ENCODE measurements around the gene LLGL2. TPM values are rescaled to one million over a fixed set of nuclear protein-coding genes. Genes with fewer than 3 reads are reported as not detected.

LLGL2 gene
- total RNA-seq, 1 donor from 2014 or later, result 50.6 TPM

DNA sequence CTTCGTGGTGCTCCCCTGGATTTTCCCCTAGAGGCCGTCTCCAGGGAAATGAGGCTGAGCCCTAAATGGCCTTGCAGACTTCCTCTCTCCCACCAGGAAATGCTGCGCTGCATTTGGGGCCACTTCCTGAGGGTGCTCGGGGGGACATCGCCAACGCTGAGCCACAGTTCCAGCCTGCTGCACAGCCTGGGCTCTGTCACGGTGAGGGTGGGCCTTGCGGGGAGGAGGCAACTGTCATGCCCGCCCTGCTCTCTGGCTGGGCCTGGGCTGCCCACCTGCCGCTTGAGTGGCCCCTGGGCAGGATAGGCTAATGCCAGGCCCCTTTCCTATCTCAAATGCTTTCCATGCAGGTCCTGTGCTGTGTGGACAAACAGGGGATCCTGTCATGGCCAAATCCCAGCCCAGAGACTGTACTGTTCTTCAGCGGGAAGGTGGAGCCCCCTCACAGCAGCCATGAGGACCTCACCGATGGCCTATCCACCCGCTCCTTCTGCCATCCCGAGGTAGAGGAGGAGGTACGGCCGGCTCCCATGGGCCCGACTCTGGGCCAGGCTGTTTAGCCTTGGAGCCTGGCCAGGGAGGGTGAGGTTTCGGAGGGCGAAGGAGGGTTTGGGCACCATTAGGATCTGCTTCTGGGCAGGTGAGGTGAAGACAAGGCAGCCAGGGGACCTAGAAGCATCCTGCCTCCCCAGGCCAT lies 34.4 kb upstream of the LLGL2 start:
- no peak for DNase-seq (ENCODE audit: low read depth)
- no peak for TF ChIP-seq CTCF (IDR thresholded peaks at IDR 0.05; ENCODE audit: insufficient read depth, low read length, poor library complexity, severe bottlenecking)
- Histone ChIP-seq H3K36me3 (ENCODE audit: control insufficient read depth, insufficient read depth, low read length) (no peaks in the 10 kb centered on the region), H3K4me3 (ENCODE audit: low read depth, low read length) (no peak overlapping the region), H3K27me3 (ENCODE audit: control insufficient read depth, insufficient read depth, low read length) (no peaks in the 10 kb centered on the region)

GRCh38 chr17:75491680-75492079 lies 33.8 kb upstream of the LLGL2 start:
- TF ChIP-seq CTCF (IDR thresholded peaks at IDR 0.05; ENCODE audit: insufficient read depth, low read length, poor library complexity, severe bottlenecking), result no peak
- DNase-seq (ENCODE audit: low read depth), result no peak
- no peak overlapping the region for H3K4me3 ChIP-seq (ENCODE audit: low read depth, low read length)

DNA sequence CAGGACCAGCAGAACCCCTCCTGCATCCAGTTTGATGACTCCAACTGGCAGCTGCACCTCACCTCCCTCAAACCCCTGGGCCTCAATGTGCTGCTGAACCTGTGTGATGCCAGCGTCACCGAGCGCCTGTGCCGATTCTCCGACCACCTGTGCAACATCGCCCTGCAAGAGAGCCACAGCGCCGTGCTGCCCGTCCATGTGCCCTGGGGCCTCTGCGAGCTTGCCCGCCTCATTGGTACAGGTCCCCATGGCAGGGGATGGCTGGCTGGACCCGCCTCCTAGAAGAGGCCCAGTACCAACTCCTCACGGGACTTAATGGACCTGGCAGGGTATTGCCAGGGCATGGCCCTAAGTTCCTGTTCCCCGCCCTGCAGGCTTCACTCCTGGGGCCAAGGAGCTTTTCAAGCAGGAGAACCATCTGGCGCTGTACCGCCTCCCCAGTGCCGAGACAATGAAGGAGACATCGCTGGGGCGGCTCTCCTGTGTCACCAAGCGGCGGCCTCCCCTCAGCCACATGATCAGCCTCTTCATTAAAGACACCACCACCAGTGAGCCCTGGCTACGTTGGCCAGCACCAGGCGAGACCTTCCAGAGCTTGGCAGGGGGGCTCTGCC lies 32.8 kb upstream of the LLGL2 start:
- H3K36me3 ChIP-seq (ENCODE audit: control insufficient read depth, insufficient read depth, low read length), result no peaks in the 10 kb centered on the region
- DNase-seq (ENCODE audit: low read depth), result no peak
- TF ChIP-seq CTCF (IDR thresholded peaks at IDR 0.05; ENCODE audit: insufficient read depth, low read length, poor library complexity, severe bottlenecking), result no peak
- no peak overlapping the region for H3K4me3 ChIP-seq (ENCODE audit: low read depth, low read length)
- no peaks in the 10 kb centered on the region for H3K27me3 ChIP-seq (ENCODE audit: control insufficient read depth, insufficient read depth, low read length)

More at GRCh38 chr17:75491680-75492079, 33.8 kb upstream of the LLGL2 start:
- no peaks in the 10 kb centered on the region for H3K27me3 ChIP-seq (ENCODE audit: control insufficient read depth, insufficient read depth, low read length)
- no peaks in the 10 kb centered on the region for H3K36me3 ChIP-seq (ENCODE audit: control insufficient read depth, insufficient read depth, low read length)

DNA sequence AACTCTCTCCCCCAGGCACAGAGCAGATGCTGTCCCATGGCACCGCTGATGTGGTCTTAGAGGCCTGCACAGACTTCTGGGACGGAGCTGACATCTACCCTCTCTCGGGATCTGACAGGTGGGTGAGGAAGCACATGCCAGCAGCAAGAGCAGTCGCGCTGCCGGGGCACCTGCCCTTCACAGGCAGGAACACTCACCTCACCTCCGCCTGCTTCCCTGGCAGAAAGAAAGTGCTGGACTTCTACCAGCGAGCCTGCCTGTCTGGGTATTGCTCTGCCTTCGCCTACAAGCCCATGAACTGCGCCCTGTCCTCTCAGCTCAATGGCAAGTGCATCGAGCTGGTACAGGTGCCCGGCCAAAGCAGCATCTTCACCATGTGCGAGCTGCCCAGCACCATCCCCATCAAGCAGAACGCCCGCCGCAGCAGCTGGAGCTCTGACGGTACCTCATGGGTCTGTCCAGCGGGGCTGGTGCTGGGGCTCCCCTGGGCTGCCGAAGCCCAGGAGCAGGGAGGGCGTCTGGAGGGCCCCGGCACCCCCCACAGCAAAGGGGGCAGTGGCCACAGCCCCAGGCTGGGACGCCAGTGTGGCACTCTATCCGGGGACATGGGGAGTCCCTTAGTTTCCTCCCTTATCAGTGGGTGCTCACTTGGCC lies 31.9 kb upstream of the LLGL2 start:
- peaks cover 1% of the 10 kb centered on the region for H3K36me3 ChIP-seq (ENCODE audit: control insufficient read depth, insufficient read depth, low read length)
- no peaks in the 10 kb centered on the region for H3K27me3 ChIP-seq (ENCODE audit: control insufficient read depth, insufficient read depth, low read length)
- no peak for TF ChIP-seq CTCF (IDR thresholded peaks at IDR 0.05; ENCODE audit: insufficient read depth, low read length, poor library complexity, severe bottlenecking)
- no peak overlapping the region for H3K4me3 ChIP-seq (ENCODE audit: low read depth, low read length)
- no peak for DNase-seq (ENCODE audit: low read depth)

DNA sequence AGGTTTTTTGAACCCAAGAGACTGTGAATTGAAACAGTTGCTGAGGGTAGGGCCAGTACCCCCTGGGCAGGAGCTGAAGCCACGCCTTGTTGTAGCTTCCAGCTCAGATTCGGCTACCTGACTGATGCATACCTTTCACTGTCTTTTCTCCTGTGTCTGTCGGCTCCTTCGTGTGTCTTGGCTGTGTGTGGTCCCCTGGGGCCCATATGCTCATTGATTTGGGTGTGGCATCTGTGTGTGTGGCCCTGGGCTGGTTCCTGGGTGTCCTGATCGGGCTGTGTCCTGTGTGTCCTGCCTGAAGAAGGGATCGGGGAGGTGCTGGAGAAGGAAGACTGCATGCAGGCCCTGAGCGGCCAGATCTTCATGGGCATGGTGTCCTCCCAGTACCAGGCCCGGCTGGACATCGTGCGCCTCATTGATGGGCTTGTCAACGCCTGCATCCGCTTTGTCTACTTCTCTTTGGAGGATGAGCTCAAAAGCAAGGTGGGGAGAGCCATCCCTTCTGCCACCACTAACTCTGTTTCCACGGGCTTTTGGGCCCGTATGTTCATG lies 31.1 kb upstream of the LLGL2 start:
- TF ChIP-seq CTCF (IDR thresholded peaks at IDR 0.05; ENCODE audit: insufficient read depth, low read length, poor library complexity, severe bottlenecking), result no peak
- no peak for DNase-seq (ENCODE audit: low read depth)
- Histone ChIP-seq H3K36me3 (ENCODE audit: control insufficient read depth, insufficient read depth, low read length) (peaks cover 1% of the 10 kb centered on the region), H3K27me3 (ENCODE audit: control insufficient read depth, insufficient read depth, low read length) (no peaks in the 10 kb centered on the region), H3K4me3 (ENCODE audit: low read depth, low read length) (no peak overlapping the region)
